ENCODE measurements around the gene SLC26A2.

The SLC26A2 gene

DNA sequence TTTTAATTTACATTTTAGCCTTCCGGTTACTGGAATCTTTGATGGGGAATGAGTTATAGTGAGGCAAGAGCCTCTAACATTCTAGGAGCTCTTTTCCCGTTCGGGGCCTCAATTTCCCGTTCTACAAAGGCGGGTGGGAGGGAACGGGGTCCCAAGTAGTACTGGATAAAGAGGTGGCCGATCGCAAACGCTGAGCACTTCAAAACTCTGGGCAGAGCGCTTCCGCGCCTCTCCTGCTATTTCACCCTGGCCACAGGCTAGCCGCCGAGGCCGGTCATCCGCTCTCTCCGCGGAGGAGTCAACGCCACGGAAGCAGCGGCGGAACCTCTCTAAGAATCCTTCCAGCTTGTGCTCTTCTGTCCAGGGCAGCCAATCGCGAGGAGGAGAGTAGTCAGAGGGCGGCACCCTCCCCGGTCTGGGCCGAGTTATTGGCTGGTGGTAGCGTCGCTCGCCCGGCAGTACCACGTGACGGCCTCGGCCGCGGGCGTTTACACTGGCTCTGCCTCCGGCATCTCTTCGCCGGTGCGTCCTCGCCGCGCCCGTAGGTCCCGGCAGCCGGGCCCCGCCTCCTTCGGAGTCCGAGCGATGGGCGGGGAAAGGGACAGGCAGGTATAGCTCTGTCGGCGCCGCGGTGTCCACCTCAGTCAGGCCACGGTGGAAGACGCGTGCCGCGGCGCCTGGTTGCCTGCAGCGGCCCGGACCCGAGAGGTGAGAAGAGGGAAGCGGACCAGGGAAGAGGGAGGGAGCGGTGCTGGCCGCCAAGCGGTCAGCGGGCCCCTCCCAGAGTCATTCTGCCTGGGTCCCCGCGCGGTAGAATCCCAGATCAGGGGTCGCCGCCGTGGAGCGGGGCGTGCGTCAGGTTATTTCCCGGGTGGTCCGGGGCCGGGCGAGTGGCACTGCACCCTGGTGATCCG lies at the start of gene SLC26A2:
Gene SLC26A2 (plus strand): TSS at position 487 of the 914 bp plus-strand sequence. CDS start 16,895 bp downstream, outside the sequence.
- DNase-seq = peak; percentile 85

DNA sequence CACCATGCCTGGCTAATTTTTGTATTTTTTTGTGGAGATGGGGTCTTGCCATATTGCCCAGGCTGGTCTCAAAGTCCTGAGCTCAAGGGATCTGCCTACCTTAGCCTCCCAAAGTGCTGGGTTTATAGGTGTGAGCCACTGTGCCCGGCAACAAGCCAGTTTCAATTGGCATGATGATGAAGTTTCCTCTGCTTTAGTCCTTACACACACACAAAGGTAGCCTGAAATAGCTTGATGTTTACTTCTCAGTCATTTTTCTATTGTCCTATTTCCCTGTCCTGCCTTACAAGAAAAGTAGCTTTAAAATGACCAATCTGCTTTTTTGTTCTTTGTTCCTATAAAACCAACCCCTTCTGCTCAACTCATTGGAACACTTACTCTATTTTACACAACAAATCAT lies 49.5 kb upstream of the SLC26A2 start:
- no peak for DNase-seq

DNA sequence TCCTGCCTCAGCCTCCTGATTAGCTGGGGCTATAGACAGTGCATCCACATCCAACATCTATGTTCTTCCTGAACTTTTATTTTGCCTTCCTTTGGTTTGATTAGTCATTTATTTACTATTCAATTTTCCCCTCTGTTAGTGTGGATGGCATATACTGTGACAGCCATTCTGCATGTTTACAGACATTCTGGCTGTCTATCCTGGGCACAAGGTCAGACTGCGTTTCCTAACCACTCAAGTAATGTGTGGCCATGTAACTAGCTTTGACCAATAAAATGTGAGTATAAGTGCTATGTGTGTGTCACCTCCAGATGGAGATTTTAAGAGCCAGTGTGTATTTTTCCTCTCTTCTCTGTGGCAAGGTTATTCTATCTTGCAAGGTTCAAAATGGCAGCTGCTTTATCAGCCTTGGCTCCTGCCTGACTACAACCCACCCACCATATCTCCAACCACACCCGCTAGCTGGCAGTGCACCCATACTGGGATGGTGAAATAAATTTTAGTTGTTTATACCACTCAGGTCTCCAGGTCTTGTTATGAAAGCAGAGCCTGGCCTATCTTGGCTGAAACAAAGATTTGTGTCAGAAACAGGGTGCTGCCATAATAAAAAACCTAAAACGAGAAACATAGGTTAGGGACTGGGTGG lies 48.2 kb upstream of the SLC26A2 start:
- no peak for DNase-seq

DNA sequence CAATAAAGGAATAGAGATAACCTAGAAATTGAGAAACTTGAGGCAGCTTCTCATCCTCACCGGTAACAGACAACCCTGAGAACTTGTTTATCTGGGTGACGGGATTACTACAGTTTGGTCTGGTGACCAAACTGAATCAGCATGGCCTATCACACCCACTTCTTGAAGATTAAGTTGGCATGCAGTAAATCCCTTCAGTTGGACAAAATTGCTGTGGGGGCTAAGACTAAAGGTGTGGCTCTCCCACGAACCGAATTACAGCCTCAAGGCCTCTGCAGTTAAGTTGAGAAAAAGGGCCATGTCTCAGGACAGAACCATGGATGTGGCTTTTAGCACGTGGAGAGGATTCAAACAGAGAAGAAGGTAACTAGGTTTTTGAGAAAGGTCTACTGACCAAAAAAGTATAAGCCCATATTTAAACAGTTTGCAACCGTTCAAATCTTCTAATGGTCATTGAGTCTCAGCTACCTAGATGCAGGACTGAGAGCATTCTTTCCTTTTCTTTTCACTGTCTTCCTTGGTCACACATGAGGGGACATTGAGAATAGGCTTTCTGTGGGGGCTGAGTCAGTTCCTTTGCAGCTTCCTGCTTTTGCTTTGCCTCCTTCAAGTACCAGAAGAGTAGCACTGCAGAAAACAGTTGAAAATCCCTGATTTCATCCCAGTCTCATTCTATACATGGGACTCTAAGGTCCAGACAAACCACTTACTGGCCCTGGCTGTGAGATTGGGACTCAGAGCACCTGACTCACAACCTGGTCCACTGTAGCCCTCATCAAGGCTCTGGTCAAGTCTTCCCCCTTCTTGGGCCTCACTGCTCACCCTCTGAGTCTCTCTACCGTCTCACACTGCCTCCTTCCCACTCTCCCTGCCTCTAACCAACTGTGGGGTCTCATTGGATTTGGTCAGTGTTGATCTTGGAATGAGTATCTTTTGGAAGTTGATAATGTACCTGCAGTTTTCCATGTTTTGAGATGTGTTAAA lies 46.8 kb upstream of the SLC26A2 start:
- DNase-seq = no peak

DNA sequence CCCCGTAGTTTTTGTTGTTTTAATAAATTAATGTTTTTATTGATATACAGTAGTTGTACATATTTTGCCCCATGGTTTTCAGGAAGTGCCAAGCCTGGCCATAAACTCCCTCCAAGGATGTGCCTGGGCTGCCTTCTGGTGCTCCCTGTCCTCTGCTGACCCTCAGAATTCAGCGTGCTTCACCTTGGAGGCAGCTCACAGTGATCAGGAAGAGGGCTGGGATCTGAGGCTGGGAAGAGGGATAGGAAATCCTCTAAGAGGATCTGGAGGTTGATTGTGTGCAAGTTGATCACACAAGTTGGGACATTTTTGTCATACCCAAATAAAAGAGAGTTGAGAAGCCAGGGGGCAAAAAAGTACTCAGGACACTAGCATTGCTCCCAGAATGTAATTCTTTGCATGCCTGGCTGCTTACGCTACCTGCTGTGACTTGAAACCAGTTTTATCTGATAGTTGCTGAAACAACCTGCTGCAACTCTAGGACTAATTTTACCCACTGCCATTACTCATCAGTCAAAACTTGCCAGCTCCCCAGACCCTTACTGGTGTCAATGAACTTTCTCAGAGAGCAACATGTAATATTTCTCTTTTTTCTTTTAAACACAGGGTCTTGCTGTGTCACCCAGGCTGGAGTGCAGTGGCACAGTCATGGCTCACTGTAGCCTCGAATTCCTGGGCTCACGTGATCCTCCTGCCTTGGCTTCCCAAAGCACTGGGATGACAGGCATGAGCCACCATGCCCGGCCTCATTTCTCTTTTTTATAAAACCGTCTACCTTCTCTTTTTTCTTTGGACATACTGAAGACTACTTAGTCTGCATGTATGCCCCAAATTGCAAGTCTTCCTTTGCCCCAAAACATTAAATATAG lies 44.9 kb upstream of the SLC26A2 start:
- DNase-seq = no peak

DNA sequence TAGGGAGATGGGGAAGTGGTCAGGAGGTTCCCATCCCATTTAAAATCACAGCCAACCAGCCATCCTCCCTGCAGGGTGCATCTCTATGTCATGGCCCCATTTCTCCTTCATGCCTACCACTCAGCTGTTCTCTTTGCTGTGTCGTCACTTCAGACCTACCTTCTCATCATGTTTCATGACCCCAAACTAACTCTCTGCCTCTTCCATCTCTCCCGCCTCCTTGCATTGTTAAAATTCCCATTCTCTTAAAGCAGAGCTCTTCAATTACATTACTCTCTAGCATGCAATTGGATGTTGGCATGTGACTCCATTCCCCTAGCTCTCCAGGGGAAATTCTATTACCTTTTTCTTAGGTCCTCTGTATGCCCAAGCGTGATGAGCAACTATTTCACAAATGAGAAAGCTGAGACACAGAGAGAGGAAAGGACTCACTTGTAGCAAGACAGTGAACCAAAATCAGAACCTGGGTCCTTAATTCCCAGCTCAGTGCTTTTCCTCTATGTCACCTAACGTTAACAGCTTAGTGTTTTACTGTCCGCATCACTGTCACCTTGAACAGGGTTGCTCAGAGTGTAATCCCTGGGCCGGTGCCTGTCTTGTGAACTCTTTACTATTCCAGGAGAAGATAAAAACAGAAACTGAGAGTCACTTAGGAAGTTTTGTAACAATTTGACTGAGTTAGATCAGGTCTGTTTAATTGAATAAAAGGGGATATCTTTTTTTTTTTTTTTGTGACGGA lies 44.1 kb upstream of the SLC26A2 start:
- DNase-seq = no peak

DNA sequence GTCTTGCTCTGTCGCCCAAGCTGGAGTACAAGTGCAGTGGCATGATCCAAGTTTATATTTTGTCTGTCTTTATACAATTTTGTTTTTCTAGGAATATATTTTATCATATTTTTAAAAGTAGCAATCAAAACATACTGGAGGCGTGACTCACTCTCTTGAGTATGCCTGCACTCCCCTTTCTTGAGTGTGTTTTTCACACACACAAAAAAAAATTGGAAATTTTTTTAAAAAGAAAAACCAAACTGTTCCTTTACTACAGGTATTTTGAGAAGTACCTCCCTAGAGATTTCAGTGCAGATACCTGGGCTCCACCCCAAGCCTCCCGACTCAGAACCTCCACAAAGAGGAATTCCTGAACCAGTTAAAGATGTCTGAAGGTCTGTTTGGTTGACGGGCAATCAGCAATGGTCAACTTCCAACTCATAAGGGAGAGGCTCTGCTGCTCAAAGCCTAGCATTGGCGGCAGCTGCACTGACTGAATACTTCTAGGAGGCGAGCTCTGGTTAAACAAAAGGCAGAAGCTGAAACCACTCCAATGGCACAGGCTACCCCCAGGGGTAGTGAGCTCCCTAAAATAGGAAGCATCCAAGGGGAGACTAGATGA lies 43.4 kb upstream of the SLC26A2 start:
- no peak for DNase-seq

DNA sequence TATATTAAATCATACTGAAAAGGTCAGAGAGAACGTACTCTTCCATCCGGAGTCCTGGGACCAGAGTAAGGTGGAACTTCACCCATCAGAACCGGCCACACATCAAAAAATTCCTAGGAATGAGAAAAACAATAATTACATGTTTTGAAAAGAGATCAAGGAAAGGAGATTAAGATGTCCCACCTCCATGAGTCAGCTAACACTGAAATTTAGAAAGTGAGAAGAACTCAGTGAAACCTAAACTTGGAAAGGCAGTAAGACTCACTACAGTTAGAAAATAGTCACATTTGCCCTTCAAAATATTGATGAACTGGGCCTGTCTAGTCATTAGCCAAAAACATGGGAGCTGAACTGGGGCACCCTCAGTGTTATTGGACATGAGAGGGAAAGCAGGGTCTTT lies 39.0 kb upstream of the SLC26A2 start:
- DNase-seq = no peak

DNA sequence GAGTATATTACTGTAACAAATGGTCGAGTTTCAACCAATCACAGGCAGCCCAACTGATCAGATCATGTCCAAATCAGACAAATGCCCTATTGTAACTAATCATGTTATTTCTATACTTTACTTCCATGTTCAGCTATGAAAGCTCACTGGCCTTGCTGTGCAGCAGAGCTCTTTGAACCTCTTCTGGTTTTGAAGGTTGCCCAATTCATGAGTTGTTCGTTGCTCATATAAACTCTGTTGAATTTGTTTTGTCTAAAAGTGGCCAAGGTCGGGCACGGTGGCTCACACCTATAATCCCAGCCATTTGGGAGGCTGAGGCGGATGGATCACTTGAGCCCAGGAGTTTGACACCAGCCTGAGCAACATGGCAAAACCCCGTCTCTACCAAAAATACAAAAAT lies 37.6 kb upstream of the SLC26A2 start:
- DNase-seq = no peak

DNA sequence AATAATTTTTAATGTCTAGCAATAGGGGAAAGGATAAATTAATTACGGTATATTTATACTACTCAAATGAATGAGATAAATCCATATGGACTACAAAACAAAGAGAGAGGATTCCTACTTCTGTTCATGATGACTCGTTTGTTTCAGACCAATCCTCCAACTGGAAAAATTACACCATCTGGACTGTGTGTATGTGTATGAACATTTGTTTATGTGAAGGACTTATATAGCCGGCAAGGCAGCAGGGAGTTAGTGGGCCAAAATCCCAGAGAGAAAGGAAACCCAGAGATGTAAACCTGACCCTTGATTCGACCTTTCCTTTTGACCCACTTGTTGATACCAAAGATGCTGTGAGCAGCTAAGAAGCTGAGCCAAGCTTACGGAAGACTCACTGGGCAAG lies 36.1 kb upstream of the SLC26A2 start:
- DNase-seq = no peak

DNA sequence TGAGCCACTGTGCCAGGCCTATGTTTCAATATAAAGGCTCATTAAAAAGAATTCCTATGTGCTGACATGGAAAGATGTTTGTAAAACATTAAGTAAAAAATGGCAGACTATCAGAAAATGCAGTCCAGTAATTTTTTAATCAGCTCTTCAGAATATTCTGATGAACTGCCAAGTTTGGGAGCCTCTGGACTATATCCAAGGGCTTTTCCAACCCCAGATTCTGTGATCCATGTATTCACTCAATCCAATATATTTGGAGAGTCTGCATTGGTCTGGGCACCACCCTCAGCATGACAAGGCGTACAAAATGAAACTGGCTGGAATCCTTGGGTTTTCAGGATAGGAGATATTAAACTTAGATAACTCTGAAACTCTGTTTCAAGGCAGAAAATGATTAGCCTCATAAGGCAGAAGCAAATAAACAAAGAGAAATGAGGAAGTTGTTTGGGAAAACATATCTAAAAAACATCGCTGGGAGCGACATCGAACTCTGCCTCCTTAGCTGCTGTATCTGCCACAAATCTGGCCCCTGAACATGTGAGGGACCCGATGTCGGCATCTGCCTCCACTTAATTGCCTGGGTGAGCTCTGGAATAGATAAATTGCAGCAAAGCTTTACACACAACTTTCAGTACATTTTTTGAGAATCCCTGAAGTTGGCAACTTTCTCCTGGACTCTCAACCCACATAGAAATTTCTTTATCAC lies 30.4 kb upstream of the SLC26A2 start:
- no peak for DNase-seq

DNA sequence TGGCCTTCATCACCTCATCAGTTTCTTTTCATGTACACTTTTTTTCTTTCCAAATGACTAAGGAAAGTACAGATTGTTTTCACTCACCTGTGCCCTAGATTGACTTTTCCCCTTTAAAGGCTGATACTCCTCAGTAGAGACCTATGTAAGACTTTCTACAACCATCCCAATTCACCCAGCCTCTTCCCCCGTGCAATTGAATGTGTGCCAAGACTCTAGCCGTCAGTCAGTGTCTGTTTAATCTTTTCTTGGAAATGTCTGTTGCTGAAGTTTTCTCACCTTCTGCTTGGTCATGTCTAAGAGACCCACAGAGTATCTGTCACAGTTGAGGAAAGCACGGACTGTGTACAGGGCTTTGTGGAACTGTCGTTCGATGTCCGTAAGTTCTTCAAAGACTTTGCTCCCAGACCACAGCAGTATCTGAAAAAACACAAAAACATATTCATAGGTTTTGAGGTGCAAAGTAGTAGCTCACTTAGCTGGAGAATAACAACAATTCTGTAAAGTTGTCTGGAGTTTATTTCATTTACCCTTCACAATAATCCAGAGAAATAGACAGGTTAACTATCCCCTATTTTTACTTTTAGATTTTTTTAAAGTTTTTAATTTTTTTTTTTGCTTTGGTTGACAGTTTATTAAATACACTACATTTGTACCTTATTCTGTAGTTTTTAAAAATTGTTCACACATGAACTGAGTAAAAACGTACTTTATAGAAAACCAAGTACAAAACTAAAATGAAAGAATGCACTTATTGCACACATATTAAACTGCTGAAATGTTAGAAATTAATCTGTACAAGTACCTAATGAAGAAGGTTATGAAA lies 29.6 kb upstream of the SLC26A2 start:
- no peak for DNase-seq

DNA sequence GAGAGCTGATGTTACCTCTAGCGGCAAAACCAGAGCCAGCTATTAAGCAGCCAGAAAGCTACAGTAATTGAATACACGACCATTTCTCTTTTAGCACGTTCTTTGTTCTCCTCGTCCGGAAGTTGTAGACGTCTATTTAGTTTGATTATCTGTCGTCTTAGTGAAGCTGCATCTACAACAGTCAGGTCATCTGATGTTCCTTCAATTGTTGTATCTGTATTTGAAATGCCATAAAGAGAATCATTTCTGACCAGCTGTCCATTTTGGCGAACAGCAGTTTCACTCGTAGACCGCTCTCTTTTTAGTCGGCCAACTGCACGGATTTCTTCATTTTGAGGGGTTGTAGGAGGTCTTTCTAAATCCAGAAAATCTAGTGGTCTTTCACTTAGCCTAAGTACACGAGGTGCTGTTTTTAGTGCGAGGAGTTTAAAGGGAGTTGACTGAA lies 28.5 kb upstream of the SLC26A2 start:
- no peak for DNase-seq

DNA sequence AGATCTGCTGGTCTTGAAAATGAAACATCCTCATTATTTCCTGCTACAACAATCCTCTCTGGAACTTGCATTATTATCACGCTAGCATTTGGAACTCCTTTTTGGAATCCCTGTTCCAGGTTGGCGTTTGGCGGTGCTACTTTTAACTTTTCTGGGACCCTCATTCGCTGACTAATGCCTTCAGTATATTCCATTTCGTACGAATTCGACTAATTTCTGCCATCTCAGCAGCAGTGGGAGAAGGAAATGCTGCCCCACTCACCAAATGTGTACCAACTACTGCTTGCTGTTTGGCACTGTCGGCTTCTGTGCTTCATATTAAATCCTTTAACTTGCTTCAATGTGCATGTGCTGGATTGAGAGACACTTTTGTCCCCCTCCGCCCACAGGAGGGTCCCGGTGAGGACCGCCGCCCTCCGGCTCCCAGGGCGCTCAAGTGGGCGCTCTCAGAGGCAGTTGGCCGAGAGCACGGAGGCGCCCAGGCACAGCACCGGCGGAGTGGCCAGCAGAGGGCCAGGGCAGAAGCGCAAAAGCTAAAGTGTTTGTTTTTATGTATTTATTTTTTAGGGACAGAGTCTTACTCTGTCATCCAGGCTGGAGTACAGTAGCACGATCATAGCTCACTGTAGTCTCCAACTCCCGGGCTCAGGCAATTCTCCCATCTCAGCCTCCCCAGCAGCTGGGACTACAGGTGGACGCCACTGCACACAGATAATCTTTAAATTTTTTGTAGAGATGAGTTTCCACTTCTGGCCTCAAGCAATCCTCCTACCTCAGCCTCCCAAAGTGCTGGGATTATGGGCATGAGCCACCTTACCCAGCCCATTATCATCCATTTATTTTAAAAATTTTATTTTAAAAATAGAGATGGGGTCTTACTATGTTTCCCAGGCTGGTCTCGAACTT lies 27.9 kb upstream of the SLC26A2 start:
- peak in 1 of 2 experiments; percentile 47 for DNase-seq

DNA sequence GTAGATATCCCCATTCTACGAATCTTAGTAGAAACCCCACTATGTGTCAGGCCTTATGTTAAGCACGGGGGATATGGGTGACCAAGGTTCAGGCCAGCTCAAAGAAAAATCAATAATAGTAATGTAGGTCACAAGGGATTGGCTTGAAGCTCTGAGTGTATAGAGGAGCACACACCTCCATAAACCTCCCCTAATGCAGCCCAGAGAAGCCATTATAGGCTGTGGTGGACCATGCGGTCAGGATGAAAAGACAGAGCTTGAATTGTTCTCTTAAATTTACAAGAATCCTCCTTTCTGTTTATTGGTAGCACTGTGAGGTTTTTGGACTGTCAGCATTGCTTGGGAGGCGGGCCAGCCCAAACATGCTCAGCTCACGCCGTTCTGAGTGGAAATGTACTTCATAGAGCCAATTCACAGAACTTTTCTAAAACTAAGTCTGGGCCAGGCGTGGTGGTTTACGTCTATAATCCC lies 25.1 kb upstream of the SLC26A2 start:
- no peak for DNase-seq

DNA sequence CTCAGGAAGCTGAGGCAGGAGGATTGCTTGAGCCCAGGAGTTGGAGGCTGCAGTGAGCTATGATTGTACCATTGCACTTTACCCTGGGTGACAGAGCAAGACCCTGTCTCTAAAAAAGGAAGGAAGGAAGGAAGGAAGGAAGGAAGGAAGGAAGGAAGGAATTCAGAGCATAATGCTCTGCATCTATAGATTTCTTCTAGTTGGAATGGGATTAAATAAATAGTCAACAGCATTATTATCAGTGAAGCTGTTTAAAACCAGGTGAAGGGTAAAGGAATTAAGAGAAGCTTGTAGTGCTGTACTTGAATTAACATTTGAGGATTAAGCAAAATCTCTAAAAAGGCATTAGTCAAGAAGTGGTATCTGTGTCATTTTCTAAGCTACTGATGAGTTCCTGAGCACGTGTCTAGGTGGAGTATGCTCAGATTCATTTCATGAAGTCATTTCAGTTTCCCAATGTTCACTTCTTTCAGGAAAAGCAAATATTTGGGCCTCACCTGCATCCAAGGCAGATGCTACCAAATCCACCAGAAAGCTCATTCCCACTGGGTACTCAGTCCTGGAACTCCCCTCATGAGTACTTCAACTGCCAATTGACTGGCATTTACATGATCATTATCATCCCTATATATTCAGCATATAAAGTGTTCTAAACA lies 24.4 kb upstream of the SLC26A2 start:
- no peak for DNase-seq

DNA sequence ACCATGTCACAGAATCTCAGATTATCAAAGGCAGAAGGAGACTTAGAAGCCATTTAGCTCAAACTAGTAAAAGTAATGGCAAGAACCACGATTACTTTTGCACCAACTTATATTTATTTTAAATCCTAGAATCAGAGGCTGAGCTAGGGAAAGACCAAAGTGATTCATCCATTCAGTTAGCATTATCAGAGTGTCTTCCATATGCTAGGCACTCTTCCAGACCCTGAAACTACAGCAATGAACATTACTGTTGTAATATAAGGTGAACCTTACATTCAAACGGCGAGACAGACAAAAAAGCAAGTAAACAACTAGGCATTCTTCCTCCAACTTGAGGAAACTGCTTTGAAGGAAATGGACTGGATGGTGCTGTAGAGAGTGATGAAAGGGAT lies 23.9 kb upstream of the SLC26A2 start:
- no peak for DNase-seq
